ENCODE data around the gene EEF2K.
"Not testable (repeated sequence)": the region's sequence is repeated elsewhere in the genome, so short reads cannot be mapped to it uniquely, and the experiment has no call there.

The EEF2K gene

DNA sequence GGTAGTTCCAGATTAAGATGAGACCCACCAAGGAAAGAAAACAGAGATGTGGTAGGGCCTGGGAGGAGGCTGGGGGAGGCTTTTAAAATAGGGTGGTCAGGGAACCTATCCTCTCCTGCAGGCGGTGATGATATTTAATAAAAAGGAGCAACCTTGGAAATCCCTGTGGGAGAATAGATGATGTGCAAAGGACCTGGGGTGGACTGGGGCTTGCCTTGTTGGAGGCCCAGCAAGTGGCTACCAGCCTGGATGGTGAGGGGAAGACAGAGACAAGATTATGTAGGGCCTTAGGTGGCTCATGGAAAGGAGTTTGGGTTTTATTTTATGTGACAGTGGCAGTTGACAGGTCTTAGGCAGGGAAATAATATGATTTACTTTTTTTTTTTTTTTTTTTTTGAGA is 93.0 kb downstream of the EEF2K start:
- no peak for DNase-seq (ENCODE audit: low spot score)
- Histone ChIP-seq H4K91ac (ENCODE audit: low read depth, low read length, poor library complexity) (no peak overlapping the region), H3K4ac (ENCODE audit: low read length) (no peak overlapping the region), H2BK5ac (ENCODE audit: low read length) (no peak overlapping the region), H3K14ac (ENCODE audit: low read length) (no peak overlapping the region), H3K27me3 (ENCODE audit: control insufficient read depth in 3 of 3, insufficient read depth in 3 of 3, low read depth in 1 of 3, low read length in 3 of 3) (no peaks in the 10 kb centered on the region), H3K23ac (ENCODE audit: low read depth, low read length, poor library complexity) (no peak overlapping the region), H2BK120ac (ENCODE audit: low read depth, low read length) (no peak overlapping the region), H3K79me1 (ENCODE audit: low read depth, low read length) (peaks cover 10% of the 10 kb centered on the region), H2AFZ (ENCODE audit: low read length) (no peak overlapping the region), H3K4me3 (ENCODE audit: low read length in 2 of 2) (no peak overlapping the region), H3K9me3 (replicated peaks in 1 of 2; ENCODE audit: control insufficient read depth in 2 of 2, insufficient read depth in 1 of 2, low read depth in 1 of 2, low read length in 2 of 2) (no peaks in the 10 kb centered on the region), H3K4me2 (ENCODE audit: insufficient read depth, low read length, poor library complexity, severe bottlenecking) (no peak overlapping the region), H3K9ac (ENCODE audit: low read depth, low read length, poor library complexity) (no peak overlapping the region), H3K27ac (replicated peaks; ENCODE audit: low read length) (no peak overlapping the region), H2AK5ac (ENCODE audit: low read depth, low read length) (no peak overlapping the region), H2BK15ac (ENCODE audit: low read length) (no peak overlapping the region), H3K18ac (ENCODE audit: low read length) (no peak overlapping the region), H4K8ac (ENCODE audit: low read depth, low read length) (no peak overlapping the region), H3K36me3 (replicated peaks in 1 of 2; ENCODE audit: control insufficient read depth in 2 of 2, insufficient read depth in 2 of 2, low read length in 2 of 2) (peaks cover 9 to 22% of the 10 kb centered on the region in 2 donors), H2BK12ac (ENCODE audit: low read length) (no peak overlapping the region), H3K4me1 (ENCODE audit: control insufficient read depth in 2 of 2, insufficient read depth in 1 of 2, low read depth in 1 of 2, low read length in 2 of 2) (no peaks in the 10 kb centered on the region)
- no CpG with 5 or more reads among the region's 1 CpG for WGBS, 2 donors (ENCODE audit: extremely low coverage in 2 of 2, insufficient read length in 2 of 2, insufficient replicate concordance in 1 of 2)

DNA sequence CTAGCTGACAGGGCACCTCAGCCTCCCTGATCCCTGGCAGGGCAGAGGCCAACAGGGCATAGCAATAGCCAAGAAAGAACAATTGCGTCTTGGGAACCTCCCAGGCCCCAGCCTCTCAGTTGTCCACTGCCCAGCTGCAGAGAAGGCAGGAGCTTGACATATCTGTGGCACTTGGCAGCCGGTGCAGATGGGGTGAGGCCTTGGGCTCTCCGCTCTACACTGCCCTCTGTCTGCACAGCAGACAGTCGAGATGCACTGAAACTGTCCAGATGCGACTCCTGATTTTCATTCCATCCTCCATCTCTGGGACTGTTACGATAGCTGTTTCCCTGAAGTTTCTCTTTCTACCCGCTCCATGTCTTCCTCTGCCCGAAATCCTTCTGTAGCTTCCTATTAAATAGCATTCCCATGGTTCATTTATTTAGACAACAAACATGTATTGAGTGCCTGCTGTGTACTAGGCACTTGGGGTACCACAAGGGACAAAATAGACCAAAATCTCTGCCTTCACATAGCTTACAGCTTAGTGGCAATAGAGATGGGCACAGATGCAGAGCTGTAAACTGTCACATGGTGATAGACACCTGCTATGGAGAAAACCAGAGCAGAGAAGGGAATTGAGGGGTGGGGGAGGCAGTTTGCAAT is 94.5 kb downstream of the EEF2K start:
- Histone ChIP-seq H2BK12ac (ENCODE audit: low read length) (no peak overlapping the region), H3K14ac (ENCODE audit: low read length) (no peak overlapping the region), H3K4me3 (ENCODE audit: low read length in 2 of 2) (no peak overlapping the region), H3K79me1 (ENCODE audit: low read depth, low read length) (peaks cover 14% of the 10 kb centered on the region), H3K27me3 (ENCODE audit: control insufficient read depth in 3 of 3, insufficient read depth in 3 of 3, low read depth in 1 of 3, low read length in 3 of 3) (no peaks in the 10 kb centered on the region), H3K4me1 (ENCODE audit: control insufficient read depth in 2 of 2, insufficient read depth in 1 of 2, low read depth in 1 of 2, low read length in 2 of 2) (no peaks in the 10 kb centered on the region), H2BK15ac (ENCODE audit: low read length) (no peak overlapping the region), H3K9me3 (replicated peaks in 1 of 2; ENCODE audit: control insufficient read depth in 2 of 2, insufficient read depth in 1 of 2, low read depth in 1 of 2, low read length in 2 of 2) (no peaks in the 10 kb centered on the region), H2BK5ac (ENCODE audit: low read length) (no peak overlapping the region), H3K18ac (ENCODE audit: low read length) (no peak overlapping the region), H2AFZ (ENCODE audit: low read length) (no peak overlapping the region), H3K4me2 (ENCODE audit: insufficient read depth, low read length, poor library complexity, severe bottlenecking) (no peak overlapping the region), H3K27ac (replicated peaks; ENCODE audit: low read length) (no peak overlapping the region), H3K9ac (ENCODE audit: low read depth, low read length, poor library complexity) (no peak overlapping the region), H2BK120ac (ENCODE audit: low read depth, low read length) (no peak overlapping the region), H3K36me3 (replicated peaks in 1 of 2; ENCODE audit: control insufficient read depth in 2 of 2, insufficient read depth in 2 of 2, low read length in 2 of 2) (peaks cover 21 to 37% of the 10 kb centered on the region in 2 donors), H4K91ac (ENCODE audit: low read depth, low read length, poor library complexity) (no peak overlapping the region), H2AK5ac (ENCODE audit: low read depth, low read length) (no peak overlapping the region), H3K4ac (ENCODE audit: low read length) (no peak overlapping the region), H3K23ac (ENCODE audit: low read depth, low read length, poor library complexity) (no peak overlapping the region), H4K8ac (ENCODE audit: low read depth, low read length) (no peak overlapping the region)
- DNase-seq (ENCODE audit: low spot score), result no peak
- no CpG with 5 or more reads among the region's 8 CpGs for WGBS, 2 donors (ENCODE audit: extremely low coverage in 2 of 2, insufficient read length in 2 of 2, insufficient replicate concordance in 1 of 2)

DNA sequence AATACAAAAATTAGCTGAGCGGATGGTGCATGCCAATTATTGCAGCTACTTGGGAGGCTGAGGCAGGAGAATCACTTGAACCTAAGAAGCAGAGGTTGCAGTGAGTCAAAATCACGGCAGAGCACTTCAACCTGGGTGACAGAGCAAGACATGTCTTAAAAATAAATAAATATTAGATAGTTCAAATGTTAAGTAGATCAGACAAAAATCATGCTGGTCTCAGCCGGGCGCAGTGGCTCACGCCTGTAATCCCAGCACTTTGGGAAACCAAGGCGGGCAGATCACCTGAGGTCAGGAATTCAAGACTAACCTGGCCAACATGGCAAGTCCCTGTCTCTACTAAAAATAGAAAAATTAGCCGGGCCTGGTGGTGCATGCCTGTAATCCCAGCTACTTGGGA is 95.3 kb downstream of the EEF2K start:
- not testable (repeated sequence) for H2BK12ac ChIP-seq (ENCODE audit: low read length); H3K18ac ChIP-seq (ENCODE audit: low read length); H3K23ac ChIP-seq (ENCODE audit: low read depth, low read length, poor library complexity); H3K4me2 ChIP-seq (ENCODE audit: insufficient read depth, low read length, poor library complexity, severe bottlenecking); H3K4me3 ChIP-seq (ENCODE audit: low read length in 2 of 2); H2BK5ac ChIP-seq (ENCODE audit: low read length); H2AK5ac ChIP-seq (ENCODE audit: low read depth, low read length); DNase-seq (ENCODE audit: low spot score); H3K27ac ChIP-seq (replicated peaks; ENCODE audit: low read length); H3K27me3 ChIP-seq (ENCODE audit: control insufficient read depth in 3 of 3, insufficient read depth in 3 of 3, low read depth in 1 of 3, low read length in 3 of 3); H2BK15ac ChIP-seq (ENCODE audit: low read length); H2BK120ac ChIP-seq (ENCODE audit: low read depth, low read length); H3K4ac ChIP-seq (ENCODE audit: low read length); H4K8ac ChIP-seq (ENCODE audit: low read depth, low read length); H3K4me1 ChIP-seq (ENCODE audit: control insufficient read depth in 2 of 2, insufficient read depth in 1 of 2, low read depth in 1 of 2, low read length in 2 of 2); H3K9me3 ChIP-seq (replicated peaks in 1 of 2; ENCODE audit: control insufficient read depth in 2 of 2, insufficient read depth in 1 of 2, low read depth in 1 of 2, low read length in 2 of 2); H3K9ac ChIP-seq (ENCODE audit: low read depth, low read length, poor library complexity); H2AFZ ChIP-seq (ENCODE audit: low read length); H3K14ac ChIP-seq (ENCODE audit: low read length); H4K91ac ChIP-seq (ENCODE audit: low read depth, low read length, poor library complexity)
- no CpG with 5 or more reads among the region's 7 CpGs for WGBS, 2 donors (ENCODE audit: extremely low coverage in 2 of 2, insufficient read length in 2 of 2, insufficient replicate concordance in 1 of 2)
- H3K36me3 ChIP-seq (replicated peaks in 1 of 2; ENCODE audit: control insufficient read depth in 2 of 2, insufficient read depth in 2 of 2, low read length in 2 of 2), result peaks cover 22 to 45% of the 10 kb centered on the region in 2 donors
- H3K79me1 ChIP-seq (ENCODE audit: low read depth, low read length), result peaks cover 14% of the 10 kb centered on the region

DNA sequence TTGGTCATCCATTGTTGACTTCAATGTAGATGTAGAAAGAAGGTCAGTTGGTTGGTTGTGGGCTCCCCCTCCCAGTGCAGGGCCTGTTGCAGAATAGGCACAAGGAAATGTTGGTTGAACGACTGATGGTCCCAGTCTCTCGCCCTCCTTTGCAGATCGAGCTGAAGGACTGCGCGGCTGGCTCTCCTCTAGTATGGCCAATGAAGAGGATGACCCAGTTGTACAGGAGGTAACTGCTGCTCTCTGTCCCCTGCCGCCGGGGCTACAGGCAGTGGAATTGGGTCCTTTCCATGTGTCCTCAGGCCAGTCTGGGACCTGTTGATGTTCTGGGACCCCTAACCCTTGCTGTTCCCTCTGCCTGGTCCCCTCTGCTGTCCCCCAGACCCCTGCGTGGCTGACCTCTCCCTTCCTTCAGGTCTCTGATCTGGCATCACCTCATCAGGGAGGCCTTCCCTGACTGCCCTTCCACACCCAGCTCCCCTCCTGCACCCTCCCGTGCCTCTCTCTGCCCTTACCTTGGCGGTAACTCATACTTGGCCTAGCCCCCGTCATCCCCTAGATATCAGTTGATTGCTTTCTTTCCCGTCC is 96.8 kb downstream of the EEF2K start:
- H3K23ac ChIP-seq (ENCODE audit: low read depth, low read length, poor library complexity), result no peak overlapping the region
- H2BK15ac ChIP-seq (ENCODE audit: low read length), result no peak overlapping the region
- no peaks in the 10 kb centered on the region for H3K9me3 ChIP-seq (replicated peaks in 1 of 2; ENCODE audit: control insufficient read depth in 2 of 2, insufficient read depth in 1 of 2, low read depth in 1 of 2, low read length in 2 of 2)
- H3K18ac ChIP-seq (ENCODE audit: low read length), result no peak overlapping the region
- H3K4me2 ChIP-seq (ENCODE audit: insufficient read depth, low read length, poor library complexity, severe bottlenecking), result no peak overlapping the region
- H3K27me3 ChIP-seq (ENCODE audit: control insufficient read depth in 3 of 3, insufficient read depth in 3 of 3, low read depth in 1 of 3, low read length in 3 of 3), result no peaks in the 10 kb centered on the region
- peak overlapping the region; percentile 24 for H3K9ac ChIP-seq (ENCODE audit: low read depth, low read length, poor library complexity)
- H3K4ac ChIP-seq (ENCODE audit: low read length), result no peak overlapping the region
- H2AK5ac ChIP-seq (ENCODE audit: low read depth, low read length), result no peak overlapping the region
- H3K4me1 ChIP-seq (ENCODE audit: control insufficient read depth in 2 of 2, insufficient read depth in 1 of 2, low read depth in 1 of 2, low read length in 2 of 2), result no peaks in the 10 kb centered on the region
- H3K4me3 ChIP-seq (ENCODE audit: low read length in 2 of 2), result no peak overlapping the region
- H2BK120ac ChIP-seq (ENCODE audit: low read depth, low read length), result no peak overlapping the region
- H3K36me3 ChIP-seq (replicated peaks in 1 of 2; ENCODE audit: control insufficient read depth in 2 of 2, insufficient read depth in 2 of 2, low read length in 2 of 2), result peaks cover 32 to 59% of the 10 kb centered on the region in 2 donors
- no peak overlapping the region for H2AFZ ChIP-seq (ENCODE audit: low read length)
- H3K14ac ChIP-seq (ENCODE audit: low read length), result no peak overlapping the region
- no CpG with 5 or more reads among the region's 12 CpGs for WGBS, 2 donors (ENCODE audit: extremely low coverage in 2 of 2, insufficient read length in 2 of 2, insufficient replicate concordance in 1 of 2)
- no peak overlapping the region for H4K91ac ChIP-seq (ENCODE audit: low read depth, low read length, poor library complexity)
- H3K79me1 ChIP-seq (ENCODE audit: low read depth, low read length), result peaks cover 19% of the 10 kb centered on the region
- H3K27ac ChIP-seq (replicated peaks; ENCODE audit: low read length), result no peak overlapping the region
- H2BK12ac ChIP-seq (ENCODE audit: low read length), result no peak overlapping the region
- no peak overlapping the region for H2BK5ac ChIP-seq (ENCODE audit: low read length)
- H4K8ac ChIP-seq (ENCODE audit: low read depth, low read length), result no peak overlapping the region
- no peak for DNase-seq (ENCODE audit: low spot score)
